DMS53 treated with DMSO at 0.1 percent for 48 hours (cell line): ENCODE results near the gene MAPT.
"Not testable (repeated sequence)": the region's sequence is repeated elsewhere in the genome, so short reads cannot be mapped to it uniquely, and the experiment has no call there.

Experiments
- DNase-seq: peaks from one replicate; lab custom pipeline; 2025; ENCODE audit not compliant: unreplicated experiment; lab: John Stamatoyannopoulos, UW

MAPT gene

GRCh38 chr17:45923511-45924268 lies 29.3 kb downstream of the MAPT start:
- no peak for DNase-seq

DNA sequence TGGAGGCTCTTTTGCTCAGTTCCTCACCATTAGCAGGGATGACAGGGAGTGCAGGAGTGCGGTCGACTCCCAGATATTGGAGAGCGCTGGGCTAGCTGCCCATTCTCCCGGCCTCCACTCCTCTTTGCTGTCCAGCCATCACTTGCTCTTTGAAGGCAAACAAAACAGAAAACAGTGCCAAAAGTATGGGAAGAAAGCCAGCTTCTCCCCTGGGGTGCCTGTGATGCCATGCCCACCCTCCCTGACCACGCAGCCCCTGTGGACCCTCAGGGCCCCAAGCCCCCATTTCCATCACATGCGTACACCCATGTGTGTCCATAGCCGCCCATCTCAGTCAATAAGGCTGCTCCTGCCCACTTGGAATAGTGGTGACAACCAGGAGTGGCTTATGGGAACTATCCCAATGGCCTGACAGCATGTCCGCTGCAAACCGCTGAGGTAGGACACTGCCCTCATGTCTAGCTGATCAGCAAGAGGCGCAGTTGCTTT lies 30.0 kb downstream of the MAPT start:
- no peak for DNase-seq

DNA sequence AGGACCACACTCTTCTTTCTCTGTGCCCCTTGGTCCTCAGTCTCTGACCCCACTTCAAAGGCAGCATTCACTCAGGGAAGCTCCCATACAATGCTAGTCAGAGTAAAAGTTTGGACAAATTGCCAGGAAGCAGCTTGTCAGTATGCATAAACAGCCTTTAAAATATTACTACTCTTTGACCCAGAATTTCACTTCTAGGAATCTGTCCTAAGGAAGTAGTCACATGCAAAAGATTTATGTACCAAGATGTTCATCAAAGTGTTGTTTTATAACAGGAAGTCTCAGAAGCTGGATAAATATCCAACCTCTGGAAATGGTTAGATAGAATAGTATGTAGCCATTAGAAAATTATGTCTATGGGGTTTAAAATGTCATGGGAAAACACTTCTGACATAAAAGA lies 31.0 kb downstream of the MAPT start:
- DNase-seq = no peak

GRCh38 chr17:45927247-45927646 lies 32.9 kb downstream of the MAPT start:
- DNase-seq = no peak

DNA sequence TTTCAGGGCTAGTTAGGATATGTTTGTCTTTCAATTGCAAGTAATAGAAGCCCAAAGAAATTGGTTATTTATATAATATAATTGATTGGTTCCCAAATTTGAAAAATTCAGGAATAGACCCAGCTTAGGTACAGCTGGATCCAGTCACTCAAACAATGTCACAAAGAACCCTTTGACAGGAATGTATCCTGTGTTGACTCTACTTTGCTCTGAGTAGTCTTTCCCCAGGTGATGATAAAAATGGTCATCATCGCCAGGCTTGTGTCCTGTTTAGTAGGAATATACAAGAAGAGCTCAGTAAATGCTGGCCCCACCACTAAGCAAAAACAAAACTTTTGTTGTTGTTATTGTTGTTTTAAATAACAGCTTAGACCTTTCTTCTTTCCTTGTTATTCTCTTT lies 35.0 kb downstream of the MAPT start:
- no peak for DNase-seq

GRCh38 chr17:45930420-45930951 lies 36.1 kb downstream of the MAPT start:
- DNase-seq = no peak

- no peak for DNase-seq
These were observed 37.3 kb downstream of the MAPT start for GRCh38 chr17:45931677-45932076.

GRCh38 chr17:45934044-45934979 lies 40.0 kb downstream of the MAPT start:
- DNase-seq = no peak

GRCh38 chr17:45935197-45935709 lies 40.9 kb downstream of the MAPT start:
- no peak for DNase-seq

GRCh38 chr17:45935710-45936509 lies 41.6 kb downstream of the MAPT start:
- DNase-seq = no peak

DNA sequence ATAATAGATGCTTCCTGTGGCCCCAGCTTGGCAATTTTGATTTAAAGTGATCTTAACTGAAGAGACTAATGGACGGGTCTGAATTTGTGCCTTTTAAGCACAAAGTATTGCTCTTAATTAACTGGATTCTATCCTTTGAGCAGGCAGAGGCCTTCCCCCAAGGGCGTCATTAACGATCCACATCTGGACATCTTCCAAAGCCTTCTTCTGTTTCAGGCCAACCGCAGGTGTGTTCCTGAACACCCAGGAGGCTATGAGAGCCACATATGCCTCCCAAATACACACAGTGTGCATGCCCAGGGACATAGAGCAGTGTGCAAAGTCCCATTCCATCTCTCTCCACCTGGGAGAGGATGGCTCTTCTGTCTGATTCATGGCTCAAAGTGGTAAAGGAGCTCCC lies 42.3 kb downstream of the MAPT start:
- no peak for DNase-seq

- DNase-seq = not testable (repeated sequence)
These were observed 42.8 kb downstream of the MAPT start for GRCh38 chr17:45937186-45937585.

DNA sequence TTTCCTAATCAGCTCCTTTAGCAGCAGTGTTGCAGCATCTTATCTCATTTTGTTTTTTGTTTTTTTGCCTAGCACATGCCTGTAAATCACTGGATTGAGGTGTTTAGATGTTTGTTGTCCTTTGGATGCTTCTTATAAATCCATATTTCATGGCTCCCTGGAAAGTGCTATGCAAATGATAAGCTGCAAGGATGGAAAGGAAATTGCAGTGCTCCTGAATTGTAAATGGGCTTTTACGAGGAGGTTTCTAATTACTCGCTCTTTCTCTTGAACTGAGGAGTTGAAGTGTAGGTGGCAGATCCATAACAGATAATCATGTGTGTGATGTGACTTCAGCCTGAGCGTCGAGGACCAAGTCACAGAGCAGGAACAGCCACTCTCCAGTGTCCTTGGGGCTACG lies 45.0 kb downstream of the MAPT start:
- no peak for DNase-seq

- DNase-seq = no peak
These were observed 45.9 kb downstream of the MAPT start for GRCh38 chr17:45940293-45940692.

GRCh38 chr17:45940826-45941225 lies 46.5 kb downstream of the MAPT start:
- DNase-seq = no peak

- no peak for DNase-seq
These were observed 47.0 kb downstream of the MAPT start for GRCh38 chr17:45941395-45941794.

DNA sequence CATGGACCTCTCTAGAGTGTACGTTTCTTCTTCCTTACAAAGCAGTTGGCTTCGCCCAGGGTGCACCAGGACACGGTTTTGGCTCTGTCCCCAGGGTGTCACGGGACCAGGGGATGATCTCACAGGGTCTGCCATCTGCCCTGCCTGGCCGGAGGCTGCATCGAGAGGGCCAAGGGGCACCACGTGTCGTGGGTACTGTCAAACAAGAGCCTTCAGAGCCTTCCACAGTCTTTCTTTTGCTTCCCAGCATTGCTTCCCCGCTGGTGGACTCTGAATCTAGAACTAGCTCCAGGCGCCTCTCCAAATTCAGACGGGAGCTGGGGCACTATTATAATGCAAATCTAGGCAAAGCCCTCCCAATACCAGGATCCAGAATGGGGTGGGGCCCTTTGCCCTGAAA lies 47.9 kb downstream of the MAPT start:
- peak; percentile 11 for DNase-seq

- no peak for DNase-seq
These were observed 52.5 kb downstream of the MAPT start for GRCh38 chr17:45946841-45947256.

- no peak for DNase-seq
These were observed 54.1 kb downstream of the MAPT start for GRCh38 chr17:45948498-45948880.

GRCh38 chr17:45948881-45949624 lies 54.7 kb downstream of the MAPT start:
- DNase-seq = peak; percentile 75
